ENCODE data around the gene MRPS31. TPM values are rescaled to one million over a fixed set of nuclear protein-coding genes. Genes with fewer than 3 reads are reported as not detected.

The MRPS31 gene
- total RNA-seq, result 24.3 TPM
- 47.3 TPM for polyA plus RNA-seq (ENCODE audit: insufficient read depth, low read depth, low replicate concordance)
- long read RNA-seq, donor 1, partial matches to known transcripts, result 6 of 10 reads
- long read RNA-seq, donor 1, other reads (novel, unspliced or antisense), result 0 of 10 reads
- long read RNA-seq, donor 2, transcript MRPS31-201 (7 exons, 1,462 nt), result major isoform, 10 of 26 reads
- long read RNA-seq, donor 2, partial matches to known transcripts, result 12 of 26 reads
- long read RNA-seq, donor 2, other reads (novel, unspliced or antisense), result 0 of 26 reads
- long read RNA-seq, donor 3, transcript MRPS31-201 (7 exons, 1,462 nt), result major isoform, 21 of 31 reads
- long read RNA-seq, donor 3, partial matches to known transcripts, result 8 of 31 reads
- long read RNA-seq, donor 3, other reads (novel, unspliced or antisense), result 0 of 31 reads
- long read RNA-seq, donor 4, transcript MRPS31-201 (7 exons, 1,462 nt), result major isoform, 10 of 12 reads
- long read RNA-seq, donor 4, partial matches to known transcripts, result 0 of 12 reads
- long read RNA-seq, donor 4, other reads (novel, unspliced or antisense), result 0 of 12 reads
- long read RNA-seq, donor 5, result 0 reads
- long read RNA-seq, donor 6, transcript MRPS31-204 (2 exons, 782 nt), result minor isoform, 5 of 49 reads
- long read RNA-seq, donor 6, transcript MRPS31-201 (7 exons, 1,462 nt), result major isoform, 36 of 49 reads
- long read RNA-seq, donor 6, partial matches to known transcripts, result 8 of 49 reads
- long read RNA-seq, donor 6, other reads (novel, unspliced or antisense), result 0 of 49 reads
- long read RNA-seq, donor 7, transcript MRPS31-201 (7 exons, 1,462 nt), result major isoform, 17 of 24 reads
- long read RNA-seq, donor 7, partial matches to known transcripts, result 3 of 24 reads
- long read RNA-seq, donor 7, other reads (novel, unspliced or antisense), result 4 of 24 reads
- long read RNA-seq, donor 8, transcript MRPS31-201 (7 exons, 1,462 nt), result major isoform, 7 of 10 reads
- long read RNA-seq, donor 8, partial matches to known transcripts, result 0 of 10 reads
- long read RNA-seq, donor 8, other reads (novel, unspliced or antisense), result 0 of 10 reads
- long read RNA-seq, donor 9, partial matches to known transcripts, result 0 of 4 reads
- long read RNA-seq, donor 9, other reads (novel, unspliced or antisense), result 0 of 4 reads
- long read RNA-seq, donor 10, transcript MRPS31-201 (7 exons, 1,462 nt), result major isoform, 5 of 8 reads
- long read RNA-seq, donor 10, partial matches to known transcripts, result 0 of 8 reads
- long read RNA-seq, donor 10, other reads (novel, unspliced or antisense), result 0 of 8 reads

DNA sequence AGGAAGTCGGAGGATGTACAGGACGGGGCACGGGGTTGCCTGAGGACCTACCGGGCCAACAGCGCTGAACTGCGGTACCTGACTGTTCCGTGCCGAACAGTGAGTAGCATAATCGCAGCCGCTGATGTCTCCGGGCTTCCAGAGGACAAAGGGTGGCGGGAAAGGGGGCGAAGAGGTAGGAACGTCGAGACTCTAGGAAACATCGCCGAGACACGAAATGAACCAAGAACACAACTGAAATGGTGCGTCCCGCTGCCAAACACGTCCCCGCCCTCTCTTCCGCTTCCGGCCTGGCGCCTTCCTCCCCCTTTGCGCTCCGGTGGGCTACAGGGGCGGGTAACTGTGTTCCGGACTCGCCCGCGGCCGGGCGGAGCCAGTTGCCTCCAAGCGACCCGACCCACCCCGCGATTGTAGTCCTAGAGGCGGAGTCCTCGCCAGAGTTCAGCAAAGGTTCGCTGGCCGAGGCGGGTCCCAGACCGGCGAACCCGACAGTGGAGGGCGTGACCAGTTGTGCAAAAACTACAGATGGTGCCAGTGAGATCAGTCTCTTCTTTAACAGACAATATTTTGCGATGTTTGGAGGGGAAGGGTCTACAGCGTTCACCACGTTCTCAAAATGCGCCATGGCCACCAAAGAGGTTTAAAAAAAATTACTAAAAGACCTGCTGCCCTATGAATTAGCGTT is at the start of gene MRPS31:
Gene MRPS31, minus strand, starts transcription at position 257 of the 685 bp plus-strand sequence. Its CDS starts 54 bp downstream, at position 203.
- Histone ChIP-seq H3K4me1 (ENCODE audit: control insufficient read depth in 2 of 3, insufficient read depth in 2 of 3, low read depth in 1 of 3, low read length in 3 of 3) (peaks cover 0 to 17% (median 4%) of the 10 kb centered on the region in 3 donors), H3K9me3 (ENCODE audit: control insufficient read depth in 2 of 3, insufficient read depth in 1 of 3, low read length in 3 of 3) (no peaks in the 10 kb centered on the region), H3K4me3 (ENCODE audit: low read length in 3 of 3) (peak within 1 kb of the TSS; percentile 75 to 99 (median 98)), H3K9ac (ENCODE audit: low read length in 3 of 3) (peak within 1 kb of the TSS; percentile 8 to 99 (median 98)), H3K36me3 (ENCODE audit: control insufficient read depth in 2 of 3, insufficient read depth in 3 of 3, low read length in 3 of 3) (peaks cover 0 to 7% (median 0%) of the 10 kb centered on the region in 3 donors), H3K27ac (ENCODE audit: low read depth in 2 of 2, low read length in 2 of 2) (peak within 1 kb of the TSS; percentile 39 to 89), H3K27me3 (ENCODE audit: control insufficient read depth, insufficient read depth, low read length) (no peaks in the 10 kb centered on the region)
- TF ChIP-seq, protein P1, sequence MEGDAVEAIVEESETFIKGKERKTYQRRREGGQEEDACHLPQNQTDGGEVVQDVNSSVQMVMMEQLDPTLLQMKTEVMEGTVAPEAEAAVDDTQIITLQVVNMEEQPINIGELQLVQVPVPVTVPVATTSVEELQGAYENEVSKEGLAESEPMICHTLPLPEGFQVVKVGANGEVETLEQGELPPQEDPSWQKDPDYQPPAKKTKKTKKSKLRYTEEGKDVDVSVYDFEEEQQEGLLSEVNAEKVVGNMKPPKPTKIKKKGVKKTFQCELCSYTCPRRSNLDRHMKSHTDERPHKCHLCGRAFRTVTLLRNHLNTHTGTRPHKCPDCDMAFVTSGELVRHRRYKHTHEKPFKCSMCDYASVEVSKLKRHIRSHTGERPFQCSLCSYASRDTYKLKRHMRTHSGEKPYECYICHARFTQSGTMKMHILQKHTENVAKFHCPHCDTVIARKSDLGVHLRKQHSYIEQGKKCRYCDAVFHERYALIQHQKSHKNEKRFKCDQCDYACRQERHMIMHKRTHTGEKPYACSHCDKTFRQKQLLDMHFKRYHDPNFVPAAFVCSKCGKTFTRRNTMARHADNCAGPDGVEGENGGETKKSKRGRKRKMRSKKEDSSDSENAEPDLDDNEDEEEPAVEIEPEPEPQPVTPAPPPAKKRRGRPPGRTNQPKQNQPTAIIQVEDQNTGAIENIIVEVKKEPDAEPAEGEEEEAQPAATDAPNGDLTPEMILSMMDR (IDR thresholded peaks at IDR 0.05; ENCODE audit: borderline replicate concordance, extremely low read depth, insufficient read depth), result peak; percentile 13
- DNase-seq (peak; percentile 96 to 99 (median 97)), FAIRE-seq (peak; percentile 47)
- intact Hi-C loops (cut with DNase I), result no loop called here

DNA sequence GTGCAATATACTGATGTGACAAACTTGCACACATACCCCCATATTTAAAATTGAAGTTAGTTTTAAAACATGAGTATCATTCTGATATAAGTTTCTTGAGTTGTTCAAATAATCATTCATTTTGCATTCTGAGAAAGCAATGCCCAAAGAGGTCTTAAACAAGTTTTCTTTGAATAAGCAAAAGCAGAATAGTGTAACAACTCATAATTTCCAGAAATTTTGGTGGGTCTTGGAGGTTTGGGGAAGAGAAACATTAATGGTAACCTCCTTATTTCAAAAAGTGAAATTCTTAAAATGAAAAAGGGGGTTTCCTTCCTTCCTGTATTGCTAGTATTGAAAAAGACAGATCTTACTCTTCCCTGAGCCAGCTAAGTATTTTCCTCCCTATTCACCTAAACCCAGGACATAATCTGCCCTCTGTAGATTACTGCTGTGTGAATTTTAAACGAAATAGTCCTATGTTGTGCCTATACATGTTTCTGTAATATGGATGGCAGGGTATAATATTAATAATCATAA is 48.9 kb upstream of the MRPS31 start:
- DNase-seq, result no peak
- no peak for FAIRE-seq
- Histone ChIP-seq H3K27ac (ENCODE audit: low read depth in 2 of 2, low read length in 2 of 2) (no peak overlapping the region), H3K27me3 (ENCODE audit: control insufficient read depth, insufficient read depth, low read length) (no peaks in the 10 kb centered on the region), H3K4me3 (ENCODE audit: low read length in 3 of 3) (no peak overlapping the region), H3K4me1 (ENCODE audit: control insufficient read depth in 2 of 3, insufficient read depth in 2 of 3, low read depth in 1 of 3, low read length in 3 of 3) (no peaks in the 10 kb centered on the region), H3K9ac (ENCODE audit: low read length in 3 of 3) (no peak overlapping the region), H3K36me3 (ENCODE audit: control insufficient read depth in 2 of 3, insufficient read depth in 3 of 3, low read length in 3 of 3) (peaks cover 0 to 4% (median 0%) of the 10 kb centered on the region in 3 donors), H3K9me3 (ENCODE audit: control insufficient read depth in 2 of 3, insufficient read depth in 1 of 3, low read length in 3 of 3) (no peaks in the 10 kb centered on the region)
- TF ChIP-seq, protein P1 (IDR thresholded peaks at IDR 0.05; ENCODE audit: borderline replicate concordance, extremely low read depth, insufficient read depth), result no peak
- intact Hi-C loops (cut with DNase I), result no loop called here

DNA sequence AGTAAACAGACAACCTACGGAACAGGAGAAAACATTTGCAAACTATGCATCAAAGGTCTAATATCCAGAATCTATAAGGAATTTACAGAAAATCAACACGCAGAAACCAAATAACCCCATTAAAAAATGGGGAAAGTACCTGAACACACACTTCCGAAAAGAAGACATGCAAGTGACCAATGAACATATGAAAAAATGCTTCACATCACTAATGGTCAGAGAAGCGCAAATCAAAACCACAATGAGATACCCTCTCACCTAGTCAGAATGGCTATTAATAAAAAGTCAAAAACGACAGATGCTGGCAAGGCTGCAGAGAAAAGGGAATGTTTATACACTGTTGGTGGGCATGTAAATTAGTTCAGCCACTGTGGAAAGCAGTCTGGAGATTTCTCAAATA is 47.9 kb upstream of the MRPS31 start:
- Histone ChIP-seq H3K4me3 (ENCODE audit: low read length in 3 of 3) (no peak overlapping the region), H3K9ac (ENCODE audit: low read length in 3 of 3) (no peak overlapping the region), H3K27me3 (ENCODE audit: control insufficient read depth, insufficient read depth, low read length) (no peaks in the 10 kb centered on the region), H3K27ac (ENCODE audit: low read depth in 2 of 2, low read length in 2 of 2) (no peak overlapping the region), H3K9me3 (ENCODE audit: control insufficient read depth in 2 of 3, insufficient read depth in 1 of 3, low read length in 3 of 3) (no peaks in the 10 kb centered on the region), H3K4me1 (ENCODE audit: control insufficient read depth in 2 of 3, insufficient read depth in 2 of 3, low read depth in 1 of 3, low read length in 3 of 3) (no peaks in the 10 kb centered on the region), H3K36me3 (ENCODE audit: control insufficient read depth in 2 of 3, insufficient read depth in 3 of 3, low read length in 3 of 3) (peaks cover 0 to 4% (median under 1%) of the 10 kb centered on the region in 3 donors)
- TF ChIP-seq, protein P1 (IDR thresholded peaks at IDR 0.05; ENCODE audit: borderline replicate concordance, extremely low read depth, insufficient read depth), result no peak
- FAIRE-seq, result no peak
- no peak for DNase-seq
- intact Hi-C loops (cut with DNase I), result no loop called here
